ENCODE results near the gene SMOC2. TPM values are rescaled to one million over a fixed set of nuclear protein-coding genes. Genes with fewer than 3 reads are reported as not detected.

Gene SMOC2
- total RNA-seq, 4 donors from 2014 or later, result 10.7 to 14.9 (median 13.7) TPM

- Histone ChIP-seq H3K4me1 (no peaks in the 10 kb centered on the region), H3K4me3 (no peak overlapping the region), H3K27me3 (no peaks in the 10 kb centered on the region), H3K9me3 (no peaks in the 10 kb centered on the region), H3K36me3 (no peaks in the 10 kb centered on the region), H3K27ac (no peak overlapping the region)
- DNase-seq, result no peak
- TF ChIP-seq, protein P1, sequence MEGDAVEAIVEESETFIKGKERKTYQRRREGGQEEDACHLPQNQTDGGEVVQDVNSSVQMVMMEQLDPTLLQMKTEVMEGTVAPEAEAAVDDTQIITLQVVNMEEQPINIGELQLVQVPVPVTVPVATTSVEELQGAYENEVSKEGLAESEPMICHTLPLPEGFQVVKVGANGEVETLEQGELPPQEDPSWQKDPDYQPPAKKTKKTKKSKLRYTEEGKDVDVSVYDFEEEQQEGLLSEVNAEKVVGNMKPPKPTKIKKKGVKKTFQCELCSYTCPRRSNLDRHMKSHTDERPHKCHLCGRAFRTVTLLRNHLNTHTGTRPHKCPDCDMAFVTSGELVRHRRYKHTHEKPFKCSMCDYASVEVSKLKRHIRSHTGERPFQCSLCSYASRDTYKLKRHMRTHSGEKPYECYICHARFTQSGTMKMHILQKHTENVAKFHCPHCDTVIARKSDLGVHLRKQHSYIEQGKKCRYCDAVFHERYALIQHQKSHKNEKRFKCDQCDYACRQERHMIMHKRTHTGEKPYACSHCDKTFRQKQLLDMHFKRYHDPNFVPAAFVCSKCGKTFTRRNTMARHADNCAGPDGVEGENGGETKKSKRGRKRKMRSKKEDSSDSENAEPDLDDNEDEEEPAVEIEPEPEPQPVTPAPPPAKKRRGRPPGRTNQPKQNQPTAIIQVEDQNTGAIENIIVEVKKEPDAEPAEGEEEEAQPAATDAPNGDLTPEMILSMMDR (IDR thresholded peaks at IDR 0.05), result no peak
- no peak for TF ChIP-seq POLR2A (IDR thresholded peaks at IDR 0.05)
These were observed 79.2 kb downstream of the SMOC2 start for GRCh38 chr6:168520233-168520632.

DNA sequence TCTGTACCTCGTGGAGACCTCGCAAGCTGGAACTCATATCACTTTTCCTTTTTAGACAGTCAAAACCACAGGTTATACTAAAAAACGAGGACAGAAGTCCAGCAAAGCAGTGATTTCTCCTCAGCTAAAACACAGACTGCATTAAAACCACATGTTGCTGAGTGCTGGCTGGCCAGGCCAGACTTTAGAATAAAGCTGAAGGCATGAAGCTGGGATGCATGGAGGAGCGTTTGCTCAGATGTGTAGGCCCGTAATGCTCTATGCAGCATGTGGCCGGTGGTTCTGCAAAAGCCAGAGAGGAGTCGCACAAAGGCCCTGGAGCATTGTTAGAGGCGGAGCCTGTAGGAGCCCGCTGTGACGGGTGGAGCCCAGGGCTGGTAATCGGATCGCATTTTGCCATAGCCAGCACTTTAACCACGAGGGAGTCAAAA lies 83.6 kb downstream of the SMOC2 start:
- Histone ChIP-seq H3K4me3 (no peak overlapping the region), H3K36me3 (no peaks in the 10 kb centered on the region), H3K27me3 (no peaks in the 10 kb centered on the region), H3K27ac (no peak overlapping the region), H3K9me3 (no peaks in the 10 kb centered on the region), H3K4me1 (no peaks in the 10 kb centered on the region)
- no peak for DNase-seq
- no peak for TF ChIP-seq POLR2A (IDR thresholded peaks at IDR 0.05)
- TF ChIP-seq, protein P1 (IDR thresholded peaks at IDR 0.05), result no peak

DNA sequence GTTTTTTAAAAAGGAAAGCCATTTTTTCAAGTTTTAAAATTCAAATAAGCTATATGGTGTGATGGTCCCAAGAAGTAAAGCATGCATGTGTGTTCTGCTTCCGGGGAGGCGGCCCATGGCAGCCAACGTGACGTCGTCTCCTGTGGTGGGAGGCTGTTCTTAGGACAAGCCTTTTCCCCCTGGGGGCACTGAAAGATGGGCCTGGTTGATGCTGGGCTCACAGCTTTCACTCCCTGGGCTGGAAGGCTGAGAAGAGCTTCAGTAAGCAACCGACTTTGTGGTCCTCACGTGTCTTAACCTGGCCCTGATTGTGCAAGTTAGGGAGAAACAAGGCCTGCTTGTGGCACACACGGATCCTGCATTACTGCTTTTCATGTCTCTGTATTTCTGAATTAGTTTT lies 84.1 kb downstream of the SMOC2 start:
- TF ChIP-seq, protein P1 (IDR thresholded peaks at IDR 0.05), result no peak
- no peak overlapping the region for H3K4me3 ChIP-seq
- no peaks in the 10 kb centered on the region for H3K27me3 ChIP-seq
- no peak for DNase-seq
- H3K9me3 ChIP-seq, result no peaks in the 10 kb centered on the region
- H3K36me3 ChIP-seq, result no peaks in the 10 kb centered on the region
- no peak overlapping the region for H3K27ac ChIP-seq
- no peaks in the 10 kb centered on the region for H3K4me1 ChIP-seq

- Histone ChIP-seq H3K4me3 (no peak overlapping the region), H3K36me3 (no peaks in the 10 kb centered on the region), H3K27me3 (no peaks in the 10 kb centered on the region), H3K4me1 (no peaks in the 10 kb centered on the region), H3K27ac (no peak overlapping the region), H3K9me3 (no peaks in the 10 kb centered on the region)
- no peak for DNase-seq
- TF ChIP-seq POLR2A (IDR thresholded peaks at IDR 0.05), result no peak
- TF ChIP-seq, protein P1 (IDR thresholded peaks at IDR 0.05), result no peak
These were observed 85.1 kb downstream of the SMOC2 start for GRCh38 chr6:168525926-168526630.

GRCh38 chr6:168526841-168527281 lies 85.9 kb downstream of the SMOC2 start:
- Histone ChIP-seq H3K27ac (peak overlapping the region in 1 of 4 donors; percentile 13), H3K4me1 (no peaks in the 10 kb centered on the region), H3K4me3 (no peak overlapping the region), H3K36me3 (no peaks in the 10 kb centered on the region), H3K9me3 (no peaks in the 10 kb centered on the region), H3K27me3 (no peaks in the 10 kb centered on the region)
- DNase-seq, result no peak
- TF ChIP-seq, protein P1 (IDR thresholded peaks at IDR 0.05), result no peak
- TF ChIP-seq POLR2A (IDR thresholded peaks at IDR 0.05), result no peak

All from Peyer's patch (tissue), 4 donors.